DMS153 (cell line): Measurements from ENCODE around the gene NIPAL3.
"Not testable (repeated sequence)": the region's sequence is repeated elsewhere in the genome, so short reads cannot be mapped to it uniquely, and the experiment has no call there.

Experiments
- DNase-seq: peaks from one replicate; lab custom pipeline; 2025; lab: John Stamatoyannopoulos, UW

NIPAL3 gene

GRCh38 chr1:24517898-24518297 is 102.3 kb downstream of the NIPAL3 start:
- DNase-seq = no peak

GRCh38 chr1:24520282-24520681 is 104.7 kb downstream of the NIPAL3 start:
- not testable (repeated sequence) for DNase-seq
